NCI-H526 (cell line): Measurements from ENCODE around the gene NHLRC2.
A peak's percentile ranks its signal among the peaks of the same experiment; 100 is the strongest.
"Not testable (repeated sequence)": the region's sequence is repeated elsewhere in the genome, so short reads cannot be mapped to it uniquely, and the experiment has no call there.

Experiments
- DNase-seq, 2 experiments: peaks; one replicate each; lab custom pipeline; 2025; lab: John Stamatoyannopoulos, UW

Gene NHLRC2

GRCh38 chr10:113941140-113941539 lies 86.7 kb downstream of the NHLRC2 start:
- no peak for DNase-seq

DNA sequence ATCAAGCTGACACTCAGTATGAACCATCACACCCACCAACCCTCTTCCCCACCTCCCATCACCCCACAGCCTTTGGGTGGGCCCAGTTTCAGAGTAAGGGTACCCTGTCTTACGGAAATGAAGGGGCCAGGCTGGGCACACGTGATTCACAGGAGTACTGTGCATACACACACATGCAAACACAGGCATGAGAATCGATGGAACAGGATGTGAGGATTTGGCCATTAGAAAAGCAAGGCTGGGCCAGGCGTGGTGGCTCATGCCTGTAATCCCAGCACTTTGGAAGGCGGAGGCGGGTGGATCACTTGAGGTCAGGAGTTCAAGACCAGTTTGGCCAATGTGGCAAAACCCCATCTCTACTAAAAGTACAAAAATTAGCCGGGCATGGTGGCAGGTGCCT lies 88.7 kb downstream of the NHLRC2 start:
- not testable (repeated sequence) for DNase-seq

DNA sequence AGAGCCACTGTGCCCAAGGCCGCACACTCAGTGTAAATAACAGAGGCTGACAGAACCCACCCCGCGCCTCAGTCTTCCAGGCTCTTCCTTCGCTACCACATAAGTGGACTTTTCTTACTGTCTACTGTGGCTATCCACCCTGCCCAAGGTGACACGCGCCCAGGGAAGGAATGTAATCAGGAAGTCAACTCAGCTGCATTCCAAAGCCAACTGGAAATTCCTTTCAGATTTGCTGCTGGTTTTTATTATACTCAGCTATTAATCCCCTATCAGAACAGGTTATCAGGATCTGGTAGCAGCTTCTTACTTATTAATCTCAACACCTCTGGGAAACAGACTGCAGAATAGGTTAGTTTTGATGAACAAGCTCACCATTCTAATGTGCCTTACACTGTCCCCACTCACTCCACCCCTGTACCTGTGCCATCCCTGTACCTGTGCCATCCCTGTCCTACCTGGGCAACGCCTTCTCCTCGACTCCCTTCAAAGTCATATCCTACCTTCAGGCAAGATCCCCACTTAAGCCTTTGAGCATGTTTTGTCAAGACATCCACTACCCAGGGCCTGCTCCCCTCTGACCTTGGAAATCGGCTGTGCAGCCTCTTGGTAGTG lies 90.7 kb downstream of the NHLRC2 start:
- DNase-seq = no peak

DNA sequence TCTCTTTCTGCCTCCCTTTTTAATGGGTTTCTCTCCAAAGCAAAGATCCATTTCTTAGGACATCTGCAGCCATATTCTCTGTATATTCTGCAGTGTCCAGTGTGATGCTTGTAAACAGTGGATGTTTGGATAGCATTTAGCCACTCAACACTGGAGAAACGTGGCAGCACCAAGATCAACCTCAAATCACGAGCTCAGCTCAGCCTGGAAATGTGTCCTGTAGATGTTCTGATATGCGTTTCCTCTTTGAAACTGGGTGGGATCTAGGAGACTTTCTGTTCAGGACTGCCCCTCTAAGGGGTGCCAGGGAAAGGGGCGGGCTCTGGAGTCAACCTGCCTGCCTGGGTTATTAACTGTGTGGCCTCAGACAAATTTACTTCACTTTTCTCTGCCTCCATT lies 91.2 kb downstream of the NHLRC2 start:
- no peak for DNase-seq

GRCh38 chr10:113947184-113948041 lies 93.0 kb downstream of the NHLRC2 start:
- no peak for DNase-seq

DNA sequence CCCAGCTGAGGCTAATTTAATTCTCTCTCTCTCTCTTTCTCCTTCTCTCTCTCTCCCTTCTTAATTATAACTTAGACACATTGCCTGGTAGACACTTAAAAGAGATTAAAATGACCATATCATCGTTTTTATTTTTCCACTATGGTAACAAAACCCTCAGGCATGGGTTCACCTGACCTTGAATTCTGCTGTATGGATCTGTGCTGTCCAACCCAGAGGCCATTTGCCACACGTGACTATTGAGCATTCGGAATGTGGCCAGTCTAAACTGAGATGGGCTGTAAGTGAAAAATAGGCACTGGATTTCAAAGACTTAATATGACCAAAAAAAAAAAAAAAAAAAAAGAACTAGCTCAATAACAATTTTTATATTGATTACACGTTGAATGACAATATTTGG lies 93.6 kb downstream of the NHLRC2 start:
- DNase-seq = no peak

DNA sequence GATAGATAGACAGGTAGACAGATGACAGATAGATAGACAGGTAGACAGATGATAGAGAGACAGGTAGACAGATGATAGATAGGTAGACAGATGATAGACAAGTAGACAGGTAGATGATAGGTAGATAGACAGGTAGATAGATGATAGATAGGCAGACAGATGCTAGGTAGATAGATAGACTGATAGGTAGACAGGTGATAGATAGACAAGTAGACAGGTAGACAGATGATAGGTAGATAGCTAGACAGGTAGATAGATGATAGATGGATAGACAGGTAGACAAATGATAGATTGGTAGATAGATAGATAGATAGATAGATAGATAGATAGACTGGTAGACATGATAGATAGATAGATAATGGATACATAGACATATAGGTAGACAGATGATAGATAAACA lies 95.8 kb downstream of the NHLRC2 start:
- DNase-seq = no peak

DNA sequence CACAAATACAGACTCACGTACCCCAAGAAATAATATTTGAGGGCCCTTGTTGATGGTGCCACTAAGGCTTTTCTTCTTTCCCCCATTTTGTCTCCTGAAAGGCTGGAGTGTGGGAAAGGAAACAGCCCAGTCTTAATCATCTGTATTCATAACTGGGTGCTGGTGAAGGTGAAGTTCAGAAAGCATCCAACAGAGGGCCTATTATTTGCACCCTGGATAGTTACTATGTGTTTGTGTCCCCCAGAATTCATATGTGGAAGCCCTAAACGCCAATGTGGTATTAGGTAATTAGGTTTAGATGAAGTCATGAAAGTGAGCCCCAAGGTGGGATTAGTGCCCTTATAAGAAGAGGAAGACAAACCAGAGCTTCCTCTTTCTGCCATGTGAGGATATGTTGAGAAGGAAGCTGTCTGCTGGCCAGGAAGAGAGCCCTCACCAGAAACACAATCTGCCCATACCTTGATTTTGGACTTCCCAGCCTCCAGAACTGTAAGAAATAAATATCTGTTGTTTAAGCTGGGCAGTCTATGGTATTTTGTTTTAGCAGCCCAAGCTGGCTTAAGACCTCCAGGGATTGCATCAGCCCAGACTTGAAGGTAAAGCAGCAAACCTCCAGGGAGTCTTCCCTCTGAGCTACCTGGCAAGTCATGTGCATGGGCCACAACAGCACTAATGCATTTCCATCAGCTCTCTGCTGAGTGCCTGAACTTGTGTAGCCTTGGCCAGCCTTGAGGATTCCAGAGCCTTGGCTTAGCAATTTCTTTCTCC lies 99.2 kb downstream of the NHLRC2 start:
- DNase-seq = no peak

GRCh38 chr10:113954409-113954808 lies 99.9 kb downstream of the NHLRC2 start:
- no peak for DNase-seq

DNA sequence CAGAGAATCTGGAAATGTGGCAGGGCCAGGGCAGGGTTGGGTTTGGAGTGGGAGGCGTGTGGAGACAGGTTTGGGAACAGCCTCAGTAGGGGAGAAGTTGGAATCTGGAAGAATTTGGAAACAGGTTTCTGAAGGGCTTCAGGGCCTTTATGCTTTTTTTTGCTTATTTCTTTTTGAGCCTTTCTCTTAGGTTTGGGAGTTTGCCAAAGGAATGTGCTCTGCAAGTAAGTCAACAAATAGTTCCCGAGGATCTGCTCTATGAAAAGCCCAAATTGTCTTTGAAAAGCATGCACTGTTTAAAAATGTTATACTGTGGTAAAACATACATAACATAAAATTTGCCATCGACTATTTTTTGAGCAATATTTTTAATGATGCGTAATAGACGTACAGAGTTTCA lies 102.6 kb downstream of the NHLRC2 start:
- no peak for DNase-seq

DNA sequence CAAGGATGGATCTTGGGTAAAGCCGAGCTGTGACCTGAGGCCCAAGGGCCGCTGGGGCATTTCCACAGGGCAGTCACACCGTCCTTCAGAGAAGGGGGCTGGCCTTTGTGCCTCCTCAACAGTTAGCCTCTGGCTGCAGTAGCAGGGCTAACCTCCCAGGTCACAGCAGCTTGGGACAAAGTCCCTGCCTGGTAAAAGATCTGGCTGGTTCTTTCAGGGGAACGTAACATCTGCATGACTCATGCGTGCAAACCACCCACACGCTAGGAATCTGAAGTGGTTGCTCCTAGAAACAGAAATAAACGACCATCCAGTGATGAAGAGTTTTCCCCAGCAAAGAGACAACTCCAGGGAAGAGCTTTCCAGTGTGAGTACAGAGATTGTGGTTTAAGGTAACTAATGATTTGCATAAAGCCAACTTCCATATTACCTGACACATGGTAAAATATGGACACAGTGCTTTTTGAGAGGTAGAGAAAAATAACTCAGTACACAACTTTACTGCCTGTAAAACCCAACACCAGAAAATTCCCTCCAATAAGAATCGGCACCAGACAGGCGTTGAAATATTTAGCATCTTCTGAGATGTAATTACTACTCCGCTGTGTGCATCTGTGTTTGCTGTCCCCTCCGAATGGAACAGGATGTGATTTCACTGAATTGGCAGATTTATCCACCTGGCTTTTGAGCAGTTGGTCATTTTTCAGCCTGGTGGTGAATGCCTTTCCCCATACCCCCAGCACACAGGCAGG lies 104.3 kb downstream of the NHLRC2 start:
- peak; percentile 85 to 86 for DNase-seq

- peak in 1 of 2 experiments; percentile 53 for DNase-seq
Measured at GRCh38 chr10:113959383-113959760, 104.9 kb downstream of the NHLRC2 start.

DNA sequence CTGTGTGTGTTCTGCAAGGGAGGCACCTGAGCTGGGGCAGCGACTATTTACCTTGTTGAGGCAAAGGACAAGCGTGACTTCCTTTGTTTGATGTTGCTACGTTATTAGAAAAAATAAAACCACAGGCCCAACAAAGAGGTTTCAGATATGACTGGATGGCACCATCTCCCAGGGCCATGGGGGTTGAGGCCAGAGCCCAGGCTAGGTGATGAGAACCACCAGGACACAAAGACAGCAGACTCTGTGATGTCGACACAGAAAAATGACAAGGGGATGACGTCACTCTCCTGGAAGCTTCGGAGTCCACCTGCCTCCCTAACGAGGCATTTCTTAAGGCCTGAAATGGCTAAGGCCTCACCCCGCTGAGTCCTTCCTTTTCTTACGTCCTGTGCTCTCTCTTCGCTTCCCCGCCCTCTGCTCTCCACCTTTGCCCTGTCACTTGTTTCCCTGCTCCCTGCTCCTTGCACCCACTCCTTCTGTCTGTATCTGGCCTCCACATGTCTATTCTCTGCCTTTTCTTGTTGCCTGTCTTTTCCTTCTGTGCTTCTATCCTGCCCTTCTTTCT lies 106.2 kb downstream of the NHLRC2 start:
- peak; percentile 81 to 84 for DNase-seq

DNA sequence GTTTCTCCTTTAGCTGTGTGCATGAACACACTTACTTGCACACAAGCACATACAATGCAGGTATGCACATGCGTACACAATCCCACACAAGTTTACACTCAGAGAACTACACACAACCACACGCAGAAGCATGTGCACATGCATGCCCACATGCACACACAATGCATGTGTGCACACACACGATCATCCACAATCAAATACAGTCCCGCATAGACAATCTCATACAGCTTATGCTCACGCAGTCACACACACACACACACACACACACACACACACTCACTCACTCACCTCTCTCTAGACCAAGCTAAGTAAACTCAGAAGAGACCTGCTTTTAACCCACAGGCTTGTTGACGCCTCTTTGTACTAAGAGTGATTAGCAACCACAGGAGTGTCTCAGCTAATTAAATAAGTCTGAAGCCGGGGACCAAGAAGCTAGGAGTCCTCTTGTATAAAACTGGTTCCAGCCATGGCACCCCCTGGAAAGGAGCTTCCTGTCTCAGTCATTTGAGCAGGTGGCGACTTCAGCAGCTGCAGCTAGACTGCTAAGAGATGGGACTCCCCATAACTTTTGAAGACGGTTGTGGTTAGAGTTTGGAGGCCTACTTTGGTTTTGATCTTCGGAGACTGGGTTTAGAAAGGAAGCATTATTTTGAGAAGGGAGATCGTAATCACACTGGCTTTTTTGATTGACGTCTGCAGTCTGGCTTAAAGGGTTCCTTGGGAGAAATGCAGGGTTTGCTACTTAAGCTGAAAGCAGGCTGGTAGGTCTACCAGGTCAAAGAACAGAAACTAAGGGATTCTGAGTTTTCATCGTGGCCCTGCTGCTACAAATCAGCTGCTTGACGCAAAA lies 106.9 kb downstream of the NHLRC2 start:
- DNase-seq = peak in 1 of 2 experiments; percentile 30

- no peak for DNase-seq
Measured at GRCh38 chr10:113965077-113965476, 110.6 kb downstream of the NHLRC2 start.

DNA sequence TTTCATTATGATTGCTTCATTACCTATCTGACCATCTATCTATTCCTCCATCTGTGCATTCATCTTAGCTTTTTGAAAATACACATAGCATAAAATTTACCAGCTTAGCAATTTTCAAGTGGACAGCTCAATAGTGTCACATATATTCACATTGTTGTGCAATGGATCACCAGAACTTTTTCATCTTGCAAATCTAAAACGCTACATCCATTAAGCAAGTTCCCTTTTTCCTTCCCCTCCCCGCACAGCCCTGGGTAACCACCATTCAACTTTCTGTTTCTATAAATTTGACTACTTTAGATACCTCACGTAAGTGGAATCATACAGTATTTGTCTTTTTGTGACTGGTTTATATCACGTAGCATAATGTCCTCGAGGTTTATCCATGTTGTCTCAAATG lies 111.2 kb downstream of the NHLRC2 start:
- no peak for DNase-seq
